Measurements from ENCODE around the gene MAOA. TPM values are rescaled to one million over a fixed set of nuclear protein-coding genes. Genes with fewer than 3 reads are reported as not detected.

MAOA gene
- total and polyA plus RNA-seq, 2 of the 13 experiments (the other 11 are each of a cell fraction or from before 2014, with no cell fraction given): 13.4 to 14.7 TPM

DNA sequence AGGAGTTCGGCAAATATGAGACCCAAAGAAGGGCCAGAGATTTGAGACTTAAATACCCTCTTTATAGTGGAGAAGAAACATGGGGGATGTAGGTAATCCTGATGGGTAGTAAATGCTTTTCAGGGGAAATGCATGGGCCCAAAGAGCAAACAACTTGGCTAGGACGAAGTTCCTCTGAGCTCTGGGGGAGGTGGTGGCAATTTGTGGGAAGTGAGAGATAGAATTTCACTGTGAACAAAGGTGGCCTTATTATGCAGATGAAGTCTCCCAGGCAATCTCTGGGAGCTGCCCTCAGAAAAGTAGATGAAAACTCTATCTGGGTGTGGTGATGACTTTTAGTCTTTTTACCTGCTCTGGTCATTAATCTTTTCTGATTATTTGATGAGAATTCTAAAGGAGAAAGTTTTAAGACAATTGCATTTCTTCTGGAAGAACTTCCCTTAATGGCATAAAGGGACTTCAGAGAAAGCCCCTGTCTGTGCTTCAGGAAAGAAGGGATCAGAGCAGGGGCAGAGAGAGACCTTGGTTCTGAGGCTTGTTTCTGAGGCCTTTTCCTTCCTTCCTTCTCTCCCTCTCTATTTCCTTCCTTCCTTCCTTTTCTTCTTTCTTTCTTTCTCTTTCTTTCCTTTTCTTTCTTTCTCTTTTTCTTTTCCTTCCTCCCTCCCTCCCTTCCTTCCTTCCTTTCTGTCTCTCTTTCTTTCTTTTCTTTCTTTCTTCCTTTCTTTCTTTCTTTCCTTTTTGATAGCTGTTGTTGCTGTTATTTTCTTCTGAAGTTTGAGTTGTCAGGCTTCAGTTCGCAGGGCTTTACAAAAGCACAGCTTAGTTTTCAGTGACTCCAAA lies 37.5 kb upstream of the MAOA start (continued):
- TF ChIP-seq, protein P1, sequence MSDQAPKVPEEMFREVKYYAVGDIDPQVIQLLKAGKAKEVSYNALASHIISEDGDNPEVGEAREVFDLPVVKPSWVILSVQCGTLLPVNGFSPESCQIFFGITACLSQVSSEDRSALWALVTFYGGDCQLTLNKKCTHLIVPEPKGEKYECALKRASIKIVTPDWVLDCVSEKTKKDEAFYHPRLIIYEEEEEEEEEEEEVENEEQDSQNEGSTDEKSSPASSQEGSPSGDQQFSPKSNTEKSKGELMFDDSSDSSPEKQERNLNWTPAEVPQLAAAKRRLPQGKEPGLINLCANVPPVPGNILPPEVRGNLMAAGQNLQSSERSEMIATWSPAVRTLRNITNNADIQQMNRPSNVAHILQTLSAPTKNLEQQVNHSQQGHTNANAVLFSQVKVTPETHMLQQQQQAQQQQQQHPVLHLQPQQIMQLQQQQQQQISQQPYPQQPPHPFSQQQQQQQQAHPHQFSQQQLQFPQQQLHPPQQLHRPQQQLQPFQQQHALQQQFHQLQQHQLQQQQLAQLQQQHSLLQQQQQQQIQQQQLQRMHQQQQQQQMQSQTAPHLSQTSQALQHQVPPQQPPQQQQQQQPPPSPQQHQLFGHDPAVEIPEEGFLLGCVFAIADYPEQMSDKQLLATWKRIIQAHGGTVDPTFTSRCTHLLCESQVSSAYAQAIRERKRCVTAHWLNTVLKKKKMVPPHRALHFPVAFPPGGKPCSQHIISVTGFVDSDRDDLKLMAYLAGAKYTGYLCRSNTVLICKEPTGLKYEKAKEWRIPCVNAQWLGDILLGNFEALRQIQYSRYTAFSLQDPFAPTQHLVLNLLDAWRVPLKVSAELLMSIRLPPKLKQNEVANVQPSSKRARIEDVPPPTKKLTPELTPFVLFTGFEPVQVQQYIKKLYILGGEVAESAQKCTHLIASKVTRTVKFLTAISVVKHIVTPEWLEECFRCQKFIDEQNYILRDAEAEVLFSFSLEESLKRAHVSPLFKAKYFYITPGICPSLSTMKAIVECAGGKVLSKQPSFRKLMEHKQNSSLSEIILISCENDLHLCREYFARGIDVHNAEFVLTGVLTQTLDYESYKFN (CRISPR knock-in tag; conservative IDR thresholded peaks at IDR 0.05): peak; percentile 37; the same call in 1 of the 2 replicates
- TF ChIP-seq FOXA3 (CRISPR knock-in tag; IDR thresholded peaks at IDR 0.05) (no peak), ATAD3A (CRISPR knock-in tag; IDR thresholded peaks at IDR 0.05) (no peak), SOX5 (CRISPR knock-in tag; IDR thresholded peaks at IDR 0.05; ENCODE audit: borderline replicate concordance) (0 out of 2 replicates have a peak, but pooled peaks have one; percentile 16), SIX1 (CRISPR knock-in tag; IDR thresholded peaks at IDR 0.05; ENCODE audit: borderline replicate concordance) (peak; percentile 85), SOX6 (IDR thresholded peaks at IDR 0.05) (no peak), SOX6 (CRISPR knock-in tag; IDR thresholded peaks at IDR 0.05) (peak; percentile 56), SIX4 (CRISPR knock-in tag; IDR thresholded peaks at IDR 0.05) (0 out of 2 replicates have a peak, but pooled peaks have one; percentile 24), ZNF124 (CRISPR knock-in tag; IDR thresholded peaks at IDR 0.05) (no peak), MTA3 (CRISPR knock-in tag; IDR thresholded peaks at IDR 0.05) (no peak), SRSF9 (IDR thresholded peaks at IDR 0.05; ENCODE audit: borderline replicate concordance, insufficient read depth, low read depth, low read length, poor library complexity, severe bottlenecking) (no peak)
- TF ChIP-seq, protein P2, sequence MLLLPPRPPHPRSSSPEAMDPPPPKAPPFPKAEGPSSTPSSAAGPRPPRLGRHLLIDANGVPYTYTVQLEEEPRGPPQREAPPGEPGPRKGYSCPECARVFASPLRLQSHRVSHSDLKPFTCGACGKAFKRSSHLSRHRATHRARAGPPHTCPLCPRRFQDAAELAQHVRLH (CRISPR knock-in tag; IDR thresholded peaks at IDR 0.05; ENCODE audit: borderline replicate concordance, low read depth): no peak
- TF ChIP-seq, protein P3, sequence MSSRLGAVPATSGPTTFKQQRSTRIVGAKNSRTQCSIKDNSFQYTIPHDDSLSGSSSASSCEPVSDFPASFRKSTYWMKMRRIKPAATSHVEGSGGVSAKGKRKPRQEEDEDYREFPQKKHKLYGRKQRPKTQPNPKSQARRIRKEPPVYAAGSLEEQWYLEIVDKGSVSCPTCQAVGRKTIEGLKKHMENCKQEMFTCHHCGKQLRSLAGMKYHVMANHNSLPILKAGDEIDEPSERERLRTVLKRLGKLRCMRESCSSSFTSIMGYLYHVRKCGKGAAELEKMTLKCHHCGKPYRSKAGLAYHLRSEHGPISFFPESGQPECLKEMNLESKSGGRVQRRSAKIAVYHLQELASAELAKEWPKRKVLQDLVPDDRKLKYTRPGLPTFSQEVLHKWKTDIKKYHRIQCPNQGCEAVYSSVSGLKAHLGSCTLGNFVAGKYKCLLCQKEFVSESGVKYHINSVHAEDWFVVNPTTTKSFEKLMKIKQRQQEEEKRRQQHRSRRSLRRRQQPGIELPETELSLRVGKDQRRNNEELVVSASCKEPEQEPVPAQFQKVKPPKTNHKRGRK (CRISPR knock-in tag; IDR thresholded peaks at IDR 0.05): peak; percentile 65; the same call in 1 of the 2 replicates
- TF ChIP-seq, protein P4, sequence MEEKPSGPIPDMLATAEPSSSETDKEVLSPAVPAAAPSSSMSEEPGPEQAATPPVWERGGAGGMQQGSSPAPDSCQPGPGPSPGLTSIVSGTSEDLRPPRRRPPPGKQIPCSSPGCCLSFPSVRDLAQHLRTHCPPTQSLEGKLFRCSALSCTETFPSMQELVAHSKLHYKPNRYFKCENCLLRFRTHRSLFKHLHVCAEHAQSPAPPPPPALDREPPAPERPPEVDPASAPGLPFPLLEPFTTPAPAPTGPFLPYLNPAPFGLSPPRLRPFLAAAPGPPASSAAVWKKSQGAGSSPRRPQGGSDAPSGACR (CRISPR knock-in tag; IDR thresholded peaks at IDR 0.05): no peak
- TF ChIP-seq, protein P5, sequence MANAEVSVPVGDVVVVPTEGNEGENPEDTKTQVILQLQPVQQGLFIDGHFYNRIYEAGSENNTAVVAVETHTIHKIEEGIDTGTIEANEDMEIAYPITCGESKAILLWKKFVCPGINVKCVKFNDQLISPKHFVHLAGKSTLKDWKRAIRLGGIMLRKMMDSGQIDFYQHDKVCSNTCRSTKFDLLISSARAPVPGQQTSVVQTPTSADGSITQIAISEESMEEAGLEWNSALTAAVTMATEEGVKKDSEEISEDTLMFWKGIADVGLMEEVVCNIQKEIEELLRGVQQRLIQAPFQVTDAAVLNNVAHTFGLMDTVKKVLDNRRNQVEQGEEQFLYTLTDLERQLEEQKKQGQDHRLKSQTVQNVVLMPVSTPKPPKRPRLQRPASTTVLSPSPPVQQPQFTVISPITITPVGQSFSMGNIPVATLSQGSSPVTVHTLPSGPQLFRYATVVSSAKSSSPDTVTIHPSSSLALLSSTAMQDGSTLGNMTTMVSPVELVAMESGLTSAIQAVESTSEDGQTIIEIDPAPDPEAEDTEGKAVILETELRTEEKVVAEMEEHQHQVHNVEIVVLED (CRISPR knock-in tag; IDR thresholded peaks at IDR 0.05; ENCODE audit: borderline replicate concordance): no peak
- TF ChIP-seq, protein P6, sequence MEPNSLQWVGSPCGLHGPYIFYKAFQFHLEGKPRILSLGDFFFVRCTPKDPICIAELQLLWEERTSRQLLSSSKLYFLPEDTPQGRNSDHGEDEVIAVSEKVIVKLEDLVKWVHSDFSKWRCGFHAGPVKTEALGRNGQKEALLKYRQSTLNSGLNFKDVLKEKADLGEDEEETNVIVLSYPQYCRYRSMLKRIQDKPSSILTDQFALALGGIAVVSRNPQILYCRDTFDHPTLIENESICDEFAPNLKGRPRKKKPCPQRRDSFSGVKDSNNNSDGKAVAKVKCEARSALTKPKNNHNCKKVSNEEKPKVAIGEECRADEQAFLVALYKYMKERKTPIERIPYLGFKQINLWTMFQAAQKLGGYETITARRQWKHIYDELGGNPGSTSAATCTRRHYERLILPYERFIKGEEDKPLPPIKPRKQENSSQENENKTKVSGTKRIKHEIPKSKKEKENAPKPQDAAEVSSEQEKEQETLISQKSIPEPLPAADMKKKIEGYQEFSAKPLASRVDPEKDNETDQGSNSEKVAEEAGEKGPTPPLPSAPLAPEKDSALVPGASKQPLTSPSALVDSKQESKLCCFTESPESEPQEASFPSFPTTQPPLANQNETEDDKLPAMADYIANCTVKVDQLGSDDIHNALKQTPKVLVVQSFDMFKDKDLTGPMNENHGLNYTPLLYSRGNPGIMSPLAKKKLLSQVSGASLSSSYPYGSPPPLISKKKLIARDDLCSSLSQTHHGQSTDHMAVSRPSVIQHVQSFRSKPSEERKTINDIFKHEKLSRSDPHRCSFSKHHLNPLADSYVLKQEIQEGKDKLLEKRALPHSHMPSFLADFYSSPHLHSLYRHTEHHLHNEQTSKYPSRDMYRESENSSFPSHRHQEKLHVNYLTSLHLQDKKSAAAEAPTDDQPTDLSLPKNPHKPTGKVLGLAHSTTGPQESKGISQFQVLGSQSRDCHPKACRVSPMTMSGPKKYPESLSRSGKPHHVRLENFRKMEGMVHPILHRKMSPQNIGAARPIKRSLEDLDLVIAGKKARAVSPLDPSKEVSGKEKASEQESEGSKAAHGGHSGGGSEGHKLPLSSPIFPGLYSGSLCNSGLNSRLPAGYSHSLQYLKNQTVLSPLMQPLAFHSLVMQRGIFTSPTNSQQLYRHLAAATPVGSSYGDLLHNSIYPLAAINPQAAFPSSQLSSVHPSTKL (CRISPR knock-in tag; IDR thresholded peaks at IDR 0.05): 0 out of 2 replicates have a peak, but pooled peaks have one; percentile 18
